ENCODE measurements around the gene SOCS2. TPM values are rescaled to one million over a fixed set of nuclear protein-coding genes. Genes with fewer than 3 reads are reported as not detected.

SOCS2 gene
- total and polyA plus RNA-seq, 10 of the 15 experiments (the other 5 are each of a cell fraction or from before 2014, with no cell fraction given) = 2.6 to 12.0 (median 7.2) TPM

DNA sequence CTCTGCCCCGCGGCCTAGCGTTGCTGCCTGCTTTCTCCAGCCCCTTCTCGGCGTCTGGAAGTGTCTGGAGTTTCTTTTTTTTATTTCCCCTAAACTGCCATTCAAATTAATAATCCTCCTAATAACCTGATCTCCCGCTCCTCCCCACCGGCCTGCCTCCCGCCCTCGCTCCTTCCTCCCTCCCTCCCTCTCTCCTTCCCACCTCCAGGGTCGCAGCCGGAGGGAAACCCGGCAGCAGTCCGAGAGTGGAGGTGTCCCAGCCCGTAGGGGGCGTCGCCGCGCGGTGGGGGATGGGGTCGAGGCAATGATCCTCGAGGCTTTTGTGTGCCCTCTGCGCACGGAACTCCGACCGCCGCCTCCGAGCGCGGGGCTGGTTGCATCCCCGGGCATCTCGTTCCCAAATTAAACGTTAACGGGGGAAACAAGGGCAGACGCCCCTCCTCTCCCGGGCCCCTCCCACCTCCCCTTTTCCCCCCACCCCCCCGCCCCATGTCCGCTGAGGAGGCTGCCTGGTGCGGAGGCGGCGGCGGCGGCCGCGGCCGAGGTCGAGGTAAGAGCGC, 1.0 kb upstream of the SOCS2 start:
- Histone ChIP-seq H3K4me3 (peak overlapping the region; percentile 81), H3K79me2 (ENCODE audit: control insufficient read depth, insufficient read depth, low read length) (no peaks in the 10 kb centered on the region), H2AFZ (ENCODE audit: control insufficient read depth, low read depth, low read length) (peak overlapping the region; percentile 90), H3K4me2 (ENCODE audit: control insufficient read depth, insufficient read depth) (peak overlapping the region; percentile 100), H4K20me1 (ENCODE audit: control insufficient read depth, insufficient read depth) (no peaks in the 10 kb centered on the region), H3K27ac (ENCODE audit: control insufficient read depth, insufficient read depth) (no peak overlapping the region), H3K36me3 (ENCODE audit: control insufficient read depth in 2 of 2, insufficient read depth in 2 of 2, low read length in 1 of 2) (no peaks in the 10 kb centered on the region), H3K9me3 (replicated peaks; ENCODE audit: control insufficient read depth, insufficient read depth, low read length) (no peaks in the 10 kb centered on the region), H3K9ac (ENCODE audit: control insufficient read depth, insufficient read depth, low read length) (no peak overlapping the region; the same call in 1 of the 2 replicates), H3K27me3 (replicated peaks in 1 of 2; ENCODE audit: control insufficient read depth in 2 of 2, insufficient read depth in 2 of 2, low read length in 1 of 2) (peaks cover 11 to 15% of the 10 kb centered on the region in 2 experiments), H3K4me1 (ENCODE audit: control insufficient read depth, insufficient read depth, low read length) (peaks cover 6% of the 10 kb centered on the region; the same call in 1 of the 2 replicates)
- under 1% methylated on average over 31 of the region's 47 CpGs for WGBS (ENCODE audit: insufficient coverage, insufficient replicate concordance, low lambda C conversion rate, missing lambda C conversion rate)
- FAIRE-seq (no peak), ATAC-seq (peak; percentile 28), DNase-seq (ENCODE audit: low read depth, low spot score) (no peak)
- ChIA-PET RAD21 (ENCODE audit: unreplicated experiment) (interaction anchor here (0.7 to 5.7 kb wide), 2 partner anchors 530 to 583 kb away, joined by 4 to 121 read pairs; no protein-coding TSS in a partner anchor), POLR2A (no interaction called here), SMC1A (ENCODE audit: uncharacterized antibody, unreplicated experiment) (interaction anchor here (6.3 kb wide), 1 partner anchor 530 kb away, joined by 85 read pairs; no protein-coding TSS in a partner anchor), CTCF (interaction anchor here (1.0 to 5.4 kb wide), 3 partner anchors 29 to 536 kb away, joined by 3 to 148 read pairs (median 3); no protein-coding TSS in a partner anchor)
- no TSS peak for BruUV-seq (replicated peaks)
- intact Hi-C loops (cut with micrococcal nuclease; ENCODE audit: unreplicated experiment) (loop anchor here (1.0 to 5.0 kb wide), 2 partner anchors 106 to 276 kb away; partner anchors contain the start of gene CRADD), in situ Hi-C loops (cut with MboI) (no loop called here)
- TF ChIP-seq IKZF2 (IDR thresholded peaks at IDR 0.05) (peak in 1 of 2 experiments; percentile 3; a peak in 1 of 4 replicates), SUZ12 (IDR thresholded peaks at IDR 0.05; ENCODE audit: unreplicated experiment) (no peak), POLR2AphosphoS5 (IDR thresholded peaks at IDR 0.05; ENCODE audit: low read length) (no peak), NBN (IDR thresholded peaks at IDR 0.05) (0 out of 2 replicates have a peak, but pooled peaks have one; percentile 18), EGR1 (IDR thresholded peaks at IDR 0.05; ENCODE audit: borderline replicate concordance in 1 of 2, low read depth in 2 of 2, low read length in 2 of 2) (no peak), RAD21 (IDR thresholded peaks at IDR 0.05; ENCODE audit: insufficient read depth, low read depth, low read length) (0 out of 2 replicates have a peak, but pooled peaks have one; percentile 3), BCLAF1 (IDR thresholded peaks at IDR 0.05) (no peak), CTCF (IDR thresholded peaks at IDR 0.05 in 2 of 3, conservative IDR thresholded peaks at IDR 0.05 in 1 of 3; ENCODE audit: control insufficient read depth in 2 of 3, extremely low read depth in 1 of 3, insufficient read depth in 1 of 3, low read depth in 3 of 3, low read length in 3 of 3) (peak in 2 of 3 experiments; percentile 20 to 22; a peak in 2 of 6 replicates), SRF (IDR thresholded peaks at IDR 0.05; ENCODE audit: low read depth in 2 of 2, low read length in 2 of 2) (0 out of 4 replicates have a peak, but pooled peaks of 1 of the 2 experiments have one; percentile 8), EED (IDR thresholded peaks at IDR 0.05; ENCODE audit: low read depth) (peak; percentile 18; the same call in 1 of the 2 replicates)
- TF ChIP-seq, protein P1, sequence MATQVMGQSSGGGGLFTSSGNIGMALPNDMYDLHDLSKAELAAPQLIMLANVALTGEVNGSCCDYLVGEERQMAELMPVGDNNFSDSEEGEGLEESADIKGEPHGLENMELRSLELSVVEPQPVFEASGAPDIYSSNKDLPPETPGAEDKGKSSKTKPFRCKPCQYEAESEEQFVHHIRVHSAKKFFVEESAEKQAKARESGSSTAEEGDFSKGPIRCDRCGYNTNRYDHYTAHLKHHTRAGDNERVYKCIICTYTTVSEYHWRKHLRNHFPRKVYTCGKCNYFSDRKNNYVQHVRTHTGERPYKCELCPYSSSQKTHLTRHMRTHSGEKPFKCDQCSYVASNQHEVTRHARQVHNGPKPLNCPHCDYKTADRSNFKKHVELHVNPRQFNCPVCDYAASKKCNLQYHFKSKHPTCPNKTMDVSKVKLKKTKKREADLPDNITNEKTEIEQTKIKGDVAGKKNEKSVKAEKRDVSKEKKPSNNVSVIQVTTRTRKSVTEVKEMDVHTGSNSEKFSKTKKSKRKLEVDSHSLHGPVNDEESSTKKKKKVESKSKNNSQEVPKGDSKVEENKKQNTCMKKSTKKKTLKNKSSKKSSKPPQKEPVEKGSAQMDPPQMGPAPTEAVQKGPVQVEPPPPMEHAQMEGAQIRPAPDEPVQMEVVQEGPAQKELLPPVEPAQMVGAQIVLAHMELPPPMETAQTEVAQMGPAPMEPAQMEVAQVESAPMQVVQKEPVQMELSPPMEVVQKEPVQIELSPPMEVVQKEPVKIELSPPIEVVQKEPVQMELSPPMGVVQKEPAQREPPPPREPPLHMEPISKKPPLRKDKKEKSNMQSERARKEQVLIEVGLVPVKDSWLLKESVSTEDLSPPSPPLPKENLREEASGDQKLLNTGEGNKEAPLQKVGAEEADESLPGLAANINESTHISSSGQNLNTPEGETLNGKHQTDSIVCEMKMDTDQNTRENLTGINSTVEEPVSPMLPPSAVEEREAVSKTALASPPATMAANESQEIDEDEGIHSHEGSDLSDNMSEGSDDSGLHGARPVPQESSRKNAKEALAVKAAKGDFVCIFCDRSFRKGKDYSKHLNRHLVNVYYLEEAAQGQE (IDR thresholded peaks at IDR 0.05; ENCODE audit: low read depth, low read length) = no peak
- TF ChIP-seq, protein P2, sequence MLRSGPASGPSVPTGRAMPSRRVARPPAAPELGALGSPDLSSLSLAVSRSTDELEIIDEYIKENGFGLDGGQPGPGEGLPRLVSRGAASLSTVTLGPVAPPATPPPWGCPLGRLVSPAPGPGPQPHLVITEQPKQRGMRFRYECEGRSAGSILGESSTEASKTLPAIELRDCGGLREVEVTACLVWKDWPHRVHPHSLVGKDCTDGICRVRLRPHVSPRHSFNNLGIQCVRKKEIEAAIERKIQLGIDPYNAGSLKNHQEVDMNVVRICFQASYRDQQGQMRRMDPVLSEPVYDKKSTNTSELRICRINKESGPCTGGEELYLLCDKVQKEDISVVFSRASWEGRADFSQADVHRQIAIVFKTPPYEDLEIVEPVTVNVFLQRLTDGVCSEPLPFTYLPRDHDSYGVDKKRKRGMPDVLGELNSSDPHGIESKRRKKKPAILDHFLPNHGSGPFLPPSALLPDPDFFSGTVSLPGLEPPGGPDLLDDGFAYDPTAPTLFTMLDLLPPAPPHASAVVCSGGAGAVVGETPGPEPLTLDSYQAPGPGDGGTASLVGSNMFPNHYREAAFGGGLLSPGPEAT (IDR thresholded peaks at IDR 0.05; ENCODE audit: low read depth) = no peak

Measured in GM12878 (cell line).